ENCODE results near the gene CZIB. TPM values are rescaled to one million over a fixed set of nuclear protein-coding genes. Genes with fewer than 3 reads are reported as not detected.

CZIB gene
- total RNA-seq, 1 donor from 2014 or later: 115 TPM

DNA sequence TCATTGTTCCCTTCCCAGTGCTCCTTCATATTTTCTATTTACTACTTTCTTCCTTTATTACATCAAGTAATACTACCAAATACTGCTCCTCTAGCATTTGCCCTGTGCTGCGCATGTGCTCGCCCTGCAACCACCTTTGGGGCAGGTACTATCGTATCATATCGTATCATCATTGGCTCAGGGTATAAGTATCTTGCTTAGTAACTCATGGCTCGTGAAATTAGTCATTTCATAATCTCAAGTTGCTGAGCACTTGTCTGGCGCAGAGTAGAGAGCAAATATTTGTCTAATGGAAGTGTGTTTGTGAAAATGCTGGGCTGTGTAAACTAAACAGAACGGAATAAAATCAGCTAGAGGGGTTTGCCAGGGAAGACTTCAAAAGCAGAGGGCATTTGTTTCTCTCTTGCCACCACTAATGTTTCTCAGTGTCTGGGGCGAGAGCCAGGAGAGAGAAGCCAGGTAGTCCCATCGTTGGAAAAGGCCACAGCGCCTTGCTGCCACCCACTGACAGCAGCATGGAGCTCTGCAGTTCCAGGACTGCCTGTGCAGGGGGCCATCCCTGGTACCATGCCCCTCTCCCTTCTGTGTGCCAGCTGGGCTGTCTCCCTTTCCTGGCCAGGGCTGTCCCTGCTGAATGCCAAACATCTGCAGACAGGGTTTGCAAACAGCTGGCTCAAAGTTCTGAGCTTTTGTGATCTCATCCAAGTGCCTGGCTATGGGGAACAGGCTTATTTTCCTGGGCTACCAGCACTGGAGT, 43.8 kb downstream of the CZIB start:
- no peaks in the 10 kb centered on the region for H3K36me3 Mint-ChIP-seq
- H3K9me3 Mint-ChIP-seq: no peaks in the 10 kb centered on the region
- Histone ChIP-seq H3K4me3 (no peak overlapping the region), H3K4me1 (peaks cover 7% of the 10 kb centered on the region), H3K27ac (no peak overlapping the region), H2AFZ (replicated peaks) (no peak overlapping the region), H4K20me1 (ENCODE audit: low read depth) (no peaks in the 10 kb centered on the region), H3K4me2 (no peak overlapping the region), H3K9me3 (ENCODE audit: low read depth) (no peaks in the 10 kb centered on the region), H3F3A (ENCODE audit: low read depth) (no peaks in the 10 kb centered on the region), H3K36me3 (no peaks in the 10 kb centered on the region), H3K9ac (no peak overlapping the region), H3K27me3 (no peaks in the 10 kb centered on the region), H3K79me2 (ENCODE audit: low read depth) (no peaks in the 10 kb centered on the region)
- H3K27me3 Mint-ChIP-seq (ENCODE audit: insufficient read depth, low read depth): peaks cover 6% of the 10 kb centered on the region
- no peak for DNase-seq (ENCODE audit: low spot score)
- TF ChIP-seq CTCF (IDR thresholded peaks at IDR 0.05) (no peak), EZH2phosphoT487 (IDR thresholded peaks at IDR 0.05) (no peak), EZH2 (IDR thresholded peaks at IDR 0.05) (no peak)
- H3K4me1 Mint-ChIP-seq: peaks cover 29% of the 10 kb centered on the region
- no peak overlapping the region for H3K27ac Mint-ChIP-seq
- H3K4me3 Mint-ChIP-seq: no peak overlapping the region

DNA sequence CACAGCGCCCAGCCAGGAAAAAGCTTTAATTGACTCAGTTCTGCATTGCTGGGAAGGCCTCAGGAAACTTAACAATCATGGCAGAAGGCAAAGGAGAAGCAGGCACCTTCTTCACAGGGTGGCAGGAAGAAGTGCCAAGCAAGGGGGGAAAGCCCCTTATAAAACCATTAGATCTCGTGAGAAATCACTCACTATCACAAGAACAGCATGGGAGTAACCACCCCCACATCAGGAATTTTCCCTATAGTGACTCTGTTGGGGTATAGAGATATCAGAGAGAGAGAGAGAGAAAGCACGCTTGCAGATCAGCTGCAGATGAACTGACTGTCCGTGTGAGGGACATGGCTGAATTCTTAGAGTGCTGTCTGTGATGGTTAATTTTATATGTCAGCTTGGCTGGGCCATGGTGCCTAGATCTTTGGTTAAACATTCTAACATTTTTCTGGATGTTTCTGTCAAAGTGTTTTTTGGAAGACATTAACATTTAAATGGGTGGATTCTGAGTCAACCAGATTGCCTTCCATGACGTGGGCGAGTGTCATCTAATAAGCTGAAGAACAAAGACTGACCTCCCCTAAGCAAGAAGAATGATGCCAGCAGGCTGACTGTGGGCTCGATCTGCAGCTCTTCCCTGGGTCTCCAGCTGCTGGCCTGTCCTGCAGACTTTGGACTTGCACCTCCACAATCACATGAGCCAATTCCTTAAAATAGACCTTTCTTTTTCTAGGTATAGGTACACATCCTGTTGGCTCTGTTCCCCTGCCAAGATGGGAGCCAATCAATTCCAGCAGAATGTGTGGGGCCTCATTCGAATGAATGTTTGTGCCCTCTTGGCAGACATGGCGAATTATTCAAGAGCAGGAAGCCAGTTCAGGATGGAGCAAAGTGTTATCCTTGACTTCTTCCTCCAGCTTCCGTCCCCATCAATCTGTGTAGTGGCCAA, 45.2 kb downstream of the CZIB start:
- H2AFZ ChIP-seq (replicated peaks): no peak overlapping the region
- no peaks in the 10 kb centered on the region for H4K20me1 ChIP-seq (ENCODE audit: low read depth)
- Mint-ChIP-seq H3K27ac (peak overlapping the region; percentile 22), H3K4me1 (peaks cover 30% of the 10 kb centered on the region), H3K9me3 (no peaks in the 10 kb centered on the region), H3K27me3 (ENCODE audit: insufficient read depth, low read depth) (no peaks in the 10 kb centered on the region), H3K36me3 (no peaks in the 10 kb centered on the region), H3K4me3 (no peak overlapping the region)
- TF ChIP-seq CTCF (IDR thresholded peaks at IDR 0.05) (no peak), EZH2phosphoT487 (IDR thresholded peaks at IDR 0.05) (no peak), EZH2 (IDR thresholded peaks at IDR 0.05) (no peak)
- no peaks in the 10 kb centered on the region for H3K27me3 ChIP-seq
- H3F3A ChIP-seq (ENCODE audit: low read depth): no peaks in the 10 kb centered on the region
- no peak overlapping the region for H3K4me2 ChIP-seq
- H3K9me3 ChIP-seq (ENCODE audit: low read depth): no peaks in the 10 kb centered on the region
- no peak overlapping the region for H3K4me3 ChIP-seq
- no peaks in the 10 kb centered on the region for H3K79me2 ChIP-seq (ENCODE audit: low read depth)
- no peak for DNase-seq (ENCODE audit: low spot score)
- H3K4me1 ChIP-seq: peaks cover 7% of the 10 kb centered on the region
- H3K9ac ChIP-seq: no peak overlapping the region
- no peaks in the 10 kb centered on the region for H3K36me3 ChIP-seq
- no peak overlapping the region for H3K27ac ChIP-seq

DNA sequence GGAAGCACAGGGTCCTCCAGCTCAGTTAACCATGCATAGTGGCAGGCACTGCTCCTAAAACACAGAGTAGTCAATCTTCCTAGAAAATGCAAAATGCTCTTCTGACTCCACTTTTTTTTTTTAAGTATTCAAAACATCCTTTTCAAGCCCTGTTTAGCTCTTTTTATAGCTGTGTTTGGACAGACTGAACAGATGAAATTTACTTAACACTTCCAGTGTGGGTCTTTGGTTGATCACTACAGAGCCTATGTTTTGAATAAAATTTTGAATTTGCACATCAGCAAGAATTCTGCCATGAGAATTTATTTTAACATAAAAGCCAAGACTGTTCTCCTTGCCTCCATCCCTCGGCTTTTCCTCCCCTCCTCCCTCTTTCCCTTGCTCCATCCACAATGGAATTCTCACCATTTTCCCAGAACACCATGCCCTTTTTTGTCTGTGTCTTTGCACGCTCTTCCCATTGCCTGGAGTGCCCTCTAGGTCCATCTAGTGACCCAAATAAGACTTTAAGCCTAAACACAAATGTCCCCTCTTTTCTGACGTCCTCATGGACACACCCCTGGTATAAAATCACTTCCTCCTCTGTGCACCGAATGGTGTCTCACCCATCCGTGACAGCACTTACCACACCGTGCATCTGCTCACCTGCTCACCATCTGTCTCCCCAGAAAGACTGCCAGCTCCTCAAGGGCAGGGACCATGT, 47.9 kb downstream of the CZIB start:
- Histone ChIP-seq H3K4me2 (no peak overlapping the region), H3K4me1 (peaks cover 7% of the 10 kb centered on the region), H3K27me3 (no peaks in the 10 kb centered on the region), H3K4me3 (no peak overlapping the region), H3K36me3 (no peaks in the 10 kb centered on the region), H3K9ac (no peak overlapping the region), H3K27ac (no peak overlapping the region), H2AFZ (replicated peaks) (peak overlapping the region; percentile 77), H3K79me2 (ENCODE audit: low read depth) (no peaks in the 10 kb centered on the region), H4K20me1 (ENCODE audit: low read depth) (no peaks in the 10 kb centered on the region), H3K9me3 (ENCODE audit: low read depth) (no peaks in the 10 kb centered on the region), H3F3A (ENCODE audit: low read depth) (no peaks in the 10 kb centered on the region)
- Mint-ChIP-seq H3K27ac (peak overlapping the region; percentile 22), H3K27me3 (ENCODE audit: insufficient read depth, low read depth) (no peaks in the 10 kb centered on the region), H3K4me1 (peaks cover 30% of the 10 kb centered on the region), H3K4me3 (no peak overlapping the region), H3K9me3 (no peaks in the 10 kb centered on the region), H3K36me3 (no peaks in the 10 kb centered on the region)
- TF ChIP-seq CTCF (IDR thresholded peaks at IDR 0.05): peak; percentile 43
- TF ChIP-seq EZH2phosphoT487 (IDR thresholded peaks at IDR 0.05): no peak
- TF ChIP-seq EZH2 (IDR thresholded peaks at IDR 0.05): no peak
- peak; percentile 57 for DNase-seq (ENCODE audit: low spot score)

Measured in neural progenitor cell (in vitro differentiated cells).